Ishikawa (cell line): Measurements from ENCODE around the gene CDH23.

Experiments
- RAD21 ChIP-seq: IDR thresholded peaks from 2 replicates; pipeline ENCODE4 v1.6.1; 2012; ENCODE audit warnings: low read depth
- TF ChIP-seq, protein P1 (sequence below): IDR thresholded peaks from 2 replicates; pipeline ENCODE4 v1.6.1; 2012; ENCODE audit warnings: low read depth, mild to moderate bottlenecking
- TF ChIP-seq, protein P2 (sequence below): IDR thresholded peaks from 2 replicates; pipeline ENCODE4 v1.6.1; 2012

DNA sequence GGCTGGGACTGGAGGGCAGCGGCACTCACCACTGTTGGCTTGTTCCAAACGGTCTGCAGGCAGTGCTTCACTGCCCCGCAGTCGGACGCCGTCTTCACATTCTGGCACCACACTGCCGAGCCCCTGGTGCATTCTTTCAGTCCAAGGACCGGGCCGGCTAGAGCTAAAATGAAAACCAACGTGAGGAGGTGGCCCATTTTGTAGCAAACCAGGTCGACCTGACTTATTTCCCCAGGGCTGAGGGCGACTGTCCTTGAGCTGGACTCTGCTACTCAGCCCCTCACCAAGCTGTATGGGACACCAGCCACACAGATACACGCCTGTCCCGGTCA lies 437.6 kb downstream of the CDH23 start:
- no peak for TF ChIP-seq RAD21
- TF ChIP-seq, protein P1, sequence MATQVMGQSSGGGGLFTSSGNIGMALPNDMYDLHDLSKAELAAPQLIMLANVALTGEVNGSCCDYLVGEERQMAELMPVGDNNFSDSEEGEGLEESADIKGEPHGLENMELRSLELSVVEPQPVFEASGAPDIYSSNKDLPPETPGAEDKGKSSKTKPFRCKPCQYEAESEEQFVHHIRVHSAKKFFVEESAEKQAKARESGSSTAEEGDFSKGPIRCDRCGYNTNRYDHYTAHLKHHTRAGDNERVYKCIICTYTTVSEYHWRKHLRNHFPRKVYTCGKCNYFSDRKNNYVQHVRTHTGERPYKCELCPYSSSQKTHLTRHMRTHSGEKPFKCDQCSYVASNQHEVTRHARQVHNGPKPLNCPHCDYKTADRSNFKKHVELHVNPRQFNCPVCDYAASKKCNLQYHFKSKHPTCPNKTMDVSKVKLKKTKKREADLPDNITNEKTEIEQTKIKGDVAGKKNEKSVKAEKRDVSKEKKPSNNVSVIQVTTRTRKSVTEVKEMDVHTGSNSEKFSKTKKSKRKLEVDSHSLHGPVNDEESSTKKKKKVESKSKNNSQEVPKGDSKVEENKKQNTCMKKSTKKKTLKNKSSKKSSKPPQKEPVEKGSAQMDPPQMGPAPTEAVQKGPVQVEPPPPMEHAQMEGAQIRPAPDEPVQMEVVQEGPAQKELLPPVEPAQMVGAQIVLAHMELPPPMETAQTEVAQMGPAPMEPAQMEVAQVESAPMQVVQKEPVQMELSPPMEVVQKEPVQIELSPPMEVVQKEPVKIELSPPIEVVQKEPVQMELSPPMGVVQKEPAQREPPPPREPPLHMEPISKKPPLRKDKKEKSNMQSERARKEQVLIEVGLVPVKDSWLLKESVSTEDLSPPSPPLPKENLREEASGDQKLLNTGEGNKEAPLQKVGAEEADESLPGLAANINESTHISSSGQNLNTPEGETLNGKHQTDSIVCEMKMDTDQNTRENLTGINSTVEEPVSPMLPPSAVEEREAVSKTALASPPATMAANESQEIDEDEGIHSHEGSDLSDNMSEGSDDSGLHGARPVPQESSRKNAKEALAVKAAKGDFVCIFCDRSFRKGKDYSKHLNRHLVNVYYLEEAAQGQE: no peak
- TF ChIP-seq, protein P2, sequence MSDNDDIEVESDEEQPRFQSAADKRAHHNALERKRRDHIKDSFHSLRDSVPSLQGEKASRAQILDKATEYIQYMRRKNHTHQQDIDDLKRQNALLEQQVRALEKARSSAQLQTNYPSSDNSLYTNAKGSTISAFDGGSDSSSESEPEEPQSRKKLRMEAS: no peak
